Bronchial epithelial cell (primary cell): Measurements from ENCODE around the gene ACYP1. TPM values are rescaled to one million over a fixed set of nuclear protein-coding genes. Genes with fewer than 3 reads are reported as not detected.
A peak's percentile ranks its signal among the peaks of the same experiment; 100 is the strongest.

Experiments
- DNase-seq: peaks from one replicate; pipeline ENCODE4 v3.0.0-alpha.2; 2010; ENCODE audit warnings: low read depth
- FAIRE-seq: peaks from 2 replicates; lab custom pipeline; 2011; peaks lifted over from hg19 to GRCh38; lab: Jason Lieb, UNC
- H3K27me3 ChIP-seq: 2 replicates; pipeline ENCODE4 v1.5.1; 2011; ENCODE audit warnings: low read length; ENCODE audit not compliant: control insufficient read depth, insufficient read depth
- H3K36me3 ChIP-seq: 2 replicates; pipeline ENCODE4 v1.5.1; 2011; ENCODE audit warnings: low read length; ENCODE audit not compliant: control insufficient read depth, insufficient read depth
- H3K4me3 ChIP-seq: 2 replicates; pipeline ENCODE4 v1.5.1; 2011; ENCODE audit warnings: mild to moderate bottlenecking, low read depth, low read length, control low read depth
- total RNA-seq: library from RNA; depleted of rRNA; stranded (reverse); fragments of >200 nt; gene quantifications from 2 replicates; pipeline ENCODE4 v1.2.1, GENCODE V29; 2014
- TF ChIP-seq, protein P1 (sequence below): IDR thresholded peaks from 2 replicates; pipeline ENCODE4 v1.5.1; 2011; ENCODE audit warnings: mild to moderate bottlenecking, moderate library complexity, low read length, control low read depth, inconsistent platforms; ENCODE audit not compliant: insufficient read depth, severe bottlenecking

ACYP1 gene
- total RNA-seq, 1 donor from 2014 or later, result 4.5 TPM

DNA sequence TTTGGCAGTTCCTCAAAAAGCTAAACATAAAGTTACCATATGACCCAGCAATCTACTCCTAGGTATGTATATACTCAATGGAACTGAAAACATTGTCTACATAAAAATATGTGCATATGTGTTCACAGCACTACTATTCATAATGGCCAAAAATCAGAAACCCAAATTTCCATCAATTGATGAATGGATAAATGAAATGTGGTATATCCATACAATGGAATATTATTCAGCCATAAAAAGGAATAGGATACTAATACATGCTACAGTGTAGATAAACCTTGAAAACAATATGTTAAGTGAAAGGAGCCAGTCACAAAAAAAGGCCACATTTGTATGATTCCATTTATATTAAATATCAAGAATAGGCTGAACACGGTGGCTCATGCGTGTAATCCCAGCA, 3.4 kb downstream of the ACYP1 start:
- Histone ChIP-seq H3K27me3 (no peaks in the 10 kb centered on the region), H3K4me3 (no peak overlapping the region), H3K36me3 (no peaks in the 10 kb centered on the region)
- TF ChIP-seq, protein P1, sequence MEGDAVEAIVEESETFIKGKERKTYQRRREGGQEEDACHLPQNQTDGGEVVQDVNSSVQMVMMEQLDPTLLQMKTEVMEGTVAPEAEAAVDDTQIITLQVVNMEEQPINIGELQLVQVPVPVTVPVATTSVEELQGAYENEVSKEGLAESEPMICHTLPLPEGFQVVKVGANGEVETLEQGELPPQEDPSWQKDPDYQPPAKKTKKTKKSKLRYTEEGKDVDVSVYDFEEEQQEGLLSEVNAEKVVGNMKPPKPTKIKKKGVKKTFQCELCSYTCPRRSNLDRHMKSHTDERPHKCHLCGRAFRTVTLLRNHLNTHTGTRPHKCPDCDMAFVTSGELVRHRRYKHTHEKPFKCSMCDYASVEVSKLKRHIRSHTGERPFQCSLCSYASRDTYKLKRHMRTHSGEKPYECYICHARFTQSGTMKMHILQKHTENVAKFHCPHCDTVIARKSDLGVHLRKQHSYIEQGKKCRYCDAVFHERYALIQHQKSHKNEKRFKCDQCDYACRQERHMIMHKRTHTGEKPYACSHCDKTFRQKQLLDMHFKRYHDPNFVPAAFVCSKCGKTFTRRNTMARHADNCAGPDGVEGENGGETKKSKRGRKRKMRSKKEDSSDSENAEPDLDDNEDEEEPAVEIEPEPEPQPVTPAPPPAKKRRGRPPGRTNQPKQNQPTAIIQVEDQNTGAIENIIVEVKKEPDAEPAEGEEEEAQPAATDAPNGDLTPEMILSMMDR, result no peak
- DNase-seq, result no peak
- no peak for FAIRE-seq

GRCh38 chr14:75059642-75060041, 4.2 kb downstream of the ACYP1 start:
- Histone ChIP-seq H3K36me3 (no peaks in the 10 kb centered on the region), H3K4me3 (no peak overlapping the region), H3K27me3 (no peaks in the 10 kb centered on the region)
- no peak for DNase-seq
- no peak for FAIRE-seq
- TF ChIP-seq, protein P1, result no peak

- H3K36me3 ChIP-seq, result no peaks in the 10 kb centered on the region
- TF ChIP-seq, protein P1, result no peak
- H3K4me3 ChIP-seq, result no peak overlapping the region
- DNase-seq, result no peak
- FAIRE-seq, result no peak
- no peaks in the 10 kb centered on the region for H3K27me3 ChIP-seq
These were observed 9.4 kb downstream of the ACYP1 start for GRCh38 chr14:75054421-75054820.

- no peaks in the 10 kb centered on the region for H3K36me3 ChIP-seq
- no peak overlapping the region for H3K4me3 ChIP-seq
- DNase-seq (no peak), FAIRE-seq (no peak)
- TF ChIP-seq, protein P1, result no peak
- no peaks in the 10 kb centered on the region for H3K27me3 ChIP-seq
These were observed 10.2 kb downstream of the ACYP1 start for GRCh38 chr14:75053396-75054291.

DNA sequence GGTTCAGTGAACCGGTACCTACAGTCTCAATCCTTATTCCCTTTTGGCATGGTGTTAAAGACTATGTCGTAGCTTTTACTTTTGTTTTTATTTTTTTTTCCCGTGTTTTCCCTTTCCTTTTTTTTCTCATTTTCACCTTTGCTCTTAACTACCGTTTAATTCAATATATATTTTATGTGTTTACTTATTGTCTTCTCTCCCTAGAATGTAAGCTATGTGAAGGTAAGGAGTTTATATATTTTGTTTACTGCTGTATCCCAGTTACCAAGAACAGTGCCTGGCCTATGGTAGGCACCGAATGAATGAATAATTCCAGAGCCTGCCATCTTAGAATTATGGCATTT, 12.3 kb downstream of the ACYP1 start:
- no peaks in the 10 kb centered on the region for H3K27me3 ChIP-seq
- TF ChIP-seq, protein P1, result no peak
- FAIRE-seq (no peak), DNase-seq (no peak)
- peak overlapping the region; percentile 41 for H3K4me3 ChIP-seq
- no peaks in the 10 kb centered on the region for H3K36me3 ChIP-seq
